HUES6 (cell line): ENCODE results near the gene PLP2.

Experiments used
- H3K27ac ChIP-seq: 2 replicates; pipeline ENCODE4 v1.7.0; 2013; ENCODE audit warnings: low read depth, mild to moderate bottlenecking, low read length, inconsistent platforms
- H3K27me3 ChIP-seq: 2 replicates; pipeline ENCODE4 v1.6.1; 2013; ENCODE audit warnings: low read length; ENCODE audit not compliant: control insufficient read depth, insufficient read depth
- H3K36me3 ChIP-seq: 2 replicates; pipeline ENCODE4 v1.6.1; 2013; ENCODE audit warnings: low read length; ENCODE audit not compliant: control insufficient read depth, insufficient read depth
- H3K4me1 ChIP-seq: 2 replicates; pipeline ENCODE4 v1.6.1; 2013; ENCODE audit warnings: low read length; ENCODE audit not compliant: control insufficient read depth, insufficient read depth
- H3K4me3 ChIP-seq: 2 replicates; pipeline ENCODE4 v1.5.1; 2013; ENCODE audit warnings: low read depth, low read length
- H3K9ac ChIP-seq: one replicate; pipeline ENCODE4 v1.6.1; 2013; ENCODE audit warnings: mild to moderate bottlenecking, low read length
- H3K9me3 ChIP-seq: 2 replicates; pipeline ENCODE4 v1.6.1; 2013; ENCODE audit warnings: low read depth, low read length; ENCODE audit not compliant: control insufficient read depth, insufficient read depth

PLP2 gene

DNA sequence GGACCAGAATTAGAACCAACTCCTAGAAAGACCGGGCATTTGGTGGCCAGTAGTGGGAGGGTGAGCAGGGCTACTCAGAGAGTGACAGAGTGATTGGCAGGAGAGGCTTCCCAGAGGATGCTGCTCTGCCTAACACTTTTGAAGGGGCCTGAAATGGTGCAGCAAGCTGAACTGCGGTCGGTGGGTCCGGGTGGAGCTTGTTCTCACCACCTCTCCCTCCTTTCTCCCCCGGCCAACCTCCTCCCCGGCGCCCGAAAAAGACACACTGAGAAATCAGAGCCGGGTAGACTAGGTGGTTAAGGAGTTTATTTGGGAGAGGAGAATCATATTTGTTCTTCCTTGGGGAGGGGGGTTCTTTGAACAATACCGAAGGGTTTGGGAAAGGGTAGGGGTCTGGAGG, 15.8 kb downstream of the PLP2 start:
- no peak overlapping the region for H3K27ac ChIP-seq

GRCh38 chrX:49188468-49189076, 16.9 kb downstream of the PLP2 start:
- peaks cover under 1% of the 10 kb centered on the region; the same call in 1 of the 2 replicates for H3K36me3 ChIP-seq
- peaks cover 13% of the 10 kb centered on the region; the same call in 1 of the 2 replicates for H3K9me3 ChIP-seq
- no peak overlapping the region for H3K27ac ChIP-seq
- no peaks in the 10 kb centered on the region for H3K27me3 ChIP-seq
- H3K4me3 ChIP-seq = no peak overlapping the region
- H3K4me1 ChIP-seq = peaks cover 14% of the 10 kb centered on the region; the same call in 1 of the 2 replicates
- H3K9ac ChIP-seq = no peak overlapping the region

More for the DNA sequence above, 15.8 kb downstream of the PLP2 start:
- no peaks in the 10 kb centered on the region for H3K27me3 ChIP-seq
- no peak overlapping the region for H3K9ac ChIP-seq
- H3K4me1 ChIP-seq = peaks cover 11% of the 10 kb centered on the region; the same call in 1 of the 2 replicates
- peaks cover 7% of the 10 kb centered on the region; the same call in 1 of the 2 replicates for H3K9me3 ChIP-seq
- peak overlapping the region; percentile 78 for H3K4me3 ChIP-seq
- peaks cover 8% of the 10 kb centered on the region for H3K36me3 ChIP-seq

DNA sequence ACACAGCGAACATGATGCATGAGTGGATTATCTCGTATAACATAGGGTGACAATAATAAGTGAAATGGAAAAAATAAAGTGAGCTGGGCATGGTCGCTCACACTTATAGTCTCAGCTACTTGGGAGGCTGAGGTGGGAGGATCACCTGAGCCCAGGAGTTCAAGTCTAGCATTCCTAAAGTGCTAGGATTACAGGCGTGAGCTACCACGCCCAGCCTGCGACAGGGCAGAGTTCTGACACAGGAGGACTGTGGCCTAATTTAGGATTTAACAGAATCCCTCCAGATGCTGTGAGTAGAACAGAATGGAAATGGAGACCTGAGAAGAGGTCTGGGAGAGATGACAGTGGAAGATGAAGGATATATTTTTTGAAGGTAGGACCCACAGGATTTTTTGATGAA, 17.9 kb downstream of the PLP2 start:
- Histone ChIP-seq H3K27ac (no peak overlapping the region), H3K9me3 (peaks cover 12% of the 10 kb centered on the region; the same call in 1 of the 2 replicates), H3K4me3 (no peak overlapping the region), H3K9ac (no peak overlapping the region), H3K36me3 (no peaks in the 10 kb centered on the region), H3K27me3 (no peaks in the 10 kb centered on the region), H3K4me1 (peaks cover 14% of the 10 kb centered on the region; the same call in 1 of the 2 replicates)

GRCh38 chrX:49190821-49191573, 19.3 kb downstream of the PLP2 start:
- Histone ChIP-seq H3K27ac (peak overlapping the region; percentile 19; the same call in 1 of the 2 replicates), H3K27me3 (no peaks in the 10 kb centered on the region), H3K36me3 (no peaks in the 10 kb centered on the region), H3K9me3 (peaks cover 12% of the 10 kb centered on the region; the same call in 1 of the 2 replicates), H3K4me1 (peaks cover 14% of the 10 kb centered on the region; the same call in 1 of the 2 replicates), H3K4me3 (peak overlapping the region; percentile 66), H3K9ac (peak overlapping the region; percentile 51)

DNA sequence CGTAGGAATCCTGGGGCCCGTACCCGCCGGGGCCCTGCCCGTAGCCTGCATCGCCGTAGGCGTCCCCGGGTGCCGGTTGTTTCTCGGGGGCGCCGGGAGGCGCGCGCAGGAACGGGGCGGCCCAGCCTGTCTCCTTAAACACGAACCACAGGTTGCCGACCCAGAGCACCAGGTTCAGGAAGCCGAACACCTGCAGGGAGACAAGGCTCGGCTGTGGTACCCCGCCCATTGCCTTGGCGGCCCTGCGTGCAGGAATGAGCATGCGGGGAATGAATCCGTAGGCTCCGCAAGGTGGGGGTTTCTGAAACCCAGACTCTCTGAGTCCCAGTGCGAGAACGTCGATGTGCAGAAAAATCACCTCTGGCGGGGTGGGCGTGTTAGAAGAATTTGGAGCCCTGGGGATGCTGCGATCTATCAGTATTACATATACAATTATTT, 19.9 kb downstream of the PLP2 start:
- H3K27me3 ChIP-seq = no peaks in the 10 kb centered on the region
- H3K36me3 ChIP-seq = no peaks in the 10 kb centered on the region
- H3K4me3 ChIP-seq = peak overlapping the region; percentile 66
- peaks cover 15% of the 10 kb centered on the region; the same call in 1 of the 2 replicates for H3K9me3 ChIP-seq
- H3K27ac ChIP-seq = peak overlapping the region; percentile 19; the same call in 1 of the 2 replicates
- H3K9ac ChIP-seq = peak overlapping the region; percentile 51
- H3K4me1 ChIP-seq = peaks cover 12% of the 10 kb centered on the region; the same call in 1 of the 2 replicates

- Histone ChIP-seq H3K4me3 (no peak overlapping the region), H3K27me3 (peaks cover 7% of the 10 kb centered on the region; the same call in 1 of the 2 replicates), H3K27ac (no peak overlapping the region), H3K9ac (no peak overlapping the region), H3K4me1 (peaks cover 3% of the 10 kb centered on the region; the same call in 1 of the 2 replicates), H3K9me3 (peaks cover 19% of the 10 kb centered on the region; the same call in 1 of the 2 replicates), H3K36me3 (no peaks in the 10 kb centered on the region)
Measured at GRCh38 chrX:49192722-49193328, 21.1 kb downstream of the PLP2 start.

GRCh38 chrX:49193542-49193964, 21.9 kb downstream of the PLP2 start:
- Histone ChIP-seq H3K27ac (no peak overlapping the region), H3K4me3 (no peak overlapping the region), H3K4me1 (peaks cover 3% of the 10 kb centered on the region; the same call in 1 of the 2 replicates), H3K9me3 (peaks cover 19% of the 10 kb centered on the region; the same call in 1 of the 2 replicates), H3K9ac (no peak overlapping the region), H3K27me3 (peaks cover 14% of the 10 kb centered on the region; the same call in 1 of the 2 replicates), H3K36me3 (no peaks in the 10 kb centered on the region)

DNA sequence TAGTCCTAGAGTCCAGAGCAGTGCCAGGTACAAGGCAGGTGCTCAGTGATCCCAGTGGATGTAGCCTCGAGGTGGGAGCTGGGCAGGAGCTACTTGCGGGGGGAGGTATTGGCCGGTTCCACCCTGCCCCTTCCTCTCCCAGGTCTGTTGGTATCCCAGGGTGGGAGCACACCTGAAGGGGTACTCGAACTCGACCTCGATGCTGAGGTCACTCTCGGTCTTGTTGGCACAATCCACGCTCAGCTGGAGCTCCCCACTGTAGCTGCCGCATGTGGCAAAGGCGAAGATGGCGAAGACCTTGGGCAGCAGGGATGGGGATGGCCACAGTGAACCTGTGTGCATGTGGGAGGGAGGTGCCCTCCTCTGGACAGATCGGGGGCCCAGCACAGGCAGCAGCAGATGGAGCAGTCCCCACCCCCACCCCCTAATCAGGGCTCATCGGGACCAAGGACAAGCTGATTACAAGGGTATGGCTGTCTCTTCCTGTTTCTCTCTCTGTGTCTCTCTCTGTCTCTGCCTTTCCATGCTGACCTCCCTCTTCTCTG, 25.9 kb downstream of the PLP2 start:
- Histone ChIP-seq H3K4me1 (peaks cover 12% of the 10 kb centered on the region), H3K36me3 (no peaks in the 10 kb centered on the region), H3K4me3 (no peak overlapping the region), H3K27ac (no peak overlapping the region), H3K27me3 (peaks cover 25% of the 10 kb centered on the region), H3K9me3 (peaks cover 20% of the 10 kb centered on the region; the same call in 1 of the 2 replicates), H3K9ac (no peak overlapping the region)

GRCh38 chrX:49198540-49199314, 27.0 kb downstream of the PLP2 start:
- Histone ChIP-seq H3K9ac (no peak overlapping the region), H3K4me3 (peak overlapping the region; percentile 57), H3K4me1 (peaks cover 9% of the 10 kb centered on the region), H3K9me3 (peaks cover 13% of the 10 kb centered on the region; the same call in 1 of the 2 replicates), H3K27ac (no peak overlapping the region), H3K36me3 (no peaks in the 10 kb centered on the region), H3K27me3 (peaks cover 25% of the 10 kb centered on the region)

DNA sequence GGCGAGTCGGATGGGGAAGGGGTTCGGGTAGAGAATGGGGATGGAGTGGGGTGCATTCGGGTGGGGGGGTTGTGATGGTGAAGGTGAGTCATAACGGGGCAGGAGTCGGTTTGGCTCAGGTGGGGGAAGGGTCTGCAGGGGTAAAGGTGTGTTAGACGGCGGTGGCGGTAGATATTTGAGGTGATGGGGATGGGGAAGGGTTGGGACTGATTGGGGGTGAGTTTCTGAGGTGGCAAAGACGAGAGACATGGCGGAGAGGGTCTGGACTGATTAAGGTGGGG, 27.6 kb downstream of the PLP2 start:
- Histone ChIP-seq H3K36me3 (no peaks in the 10 kb centered on the region), H3K4me3 (peak overlapping the region; percentile 57), H3K9ac (no peak overlapping the region), H3K27ac (no peak overlapping the region), H3K9me3 (peaks cover 13% of the 10 kb centered on the region; the same call in 1 of the 2 replicates), H3K27me3 (peaks cover 25% of the 10 kb centered on the region), H3K4me1 (peaks cover 9% of the 10 kb centered on the region)
